HG03575 (cell line): Measurements from ENCODE around the gene USP28.
"Not testable (repeated sequence)": the region's sequence is repeated elsewhere in the genome, so short reads cannot be mapped to it uniquely, and the experiment has no call there.

Experiments
- ATAC-seq: cut with Tn5 transposase; IDR thresholded peaks from one replicate; pipeline ENCODE4 v1.9.1; 2021; ENCODE audit not compliant: unreplicated experiment, insufficient number of reproducible peaks, low FRiP score; ENCODE audit errors: extremely low read depth

Gene USP28

DNA sequence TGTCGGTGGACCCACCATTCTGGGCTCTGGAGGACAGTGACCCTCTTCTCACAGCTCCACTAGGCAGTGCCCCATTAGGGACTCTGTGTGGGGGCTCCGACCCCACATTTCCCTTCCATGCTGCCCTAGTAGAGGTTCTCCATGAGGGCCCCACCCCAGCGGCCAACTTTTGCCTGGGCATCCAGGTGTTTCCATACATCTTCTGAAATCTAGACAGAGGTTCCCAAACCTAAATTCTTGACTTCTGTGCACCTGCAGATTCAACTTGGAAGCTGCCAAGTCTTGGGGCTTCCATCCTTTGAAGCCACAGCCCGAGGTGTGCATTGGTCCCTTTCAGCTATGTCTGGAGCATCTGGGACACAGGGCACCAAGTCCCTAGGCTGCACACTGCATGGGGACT, 4.1 kb upstream of the USP28 start:
- not testable (repeated sequence) for ATAC-seq

DNA sequence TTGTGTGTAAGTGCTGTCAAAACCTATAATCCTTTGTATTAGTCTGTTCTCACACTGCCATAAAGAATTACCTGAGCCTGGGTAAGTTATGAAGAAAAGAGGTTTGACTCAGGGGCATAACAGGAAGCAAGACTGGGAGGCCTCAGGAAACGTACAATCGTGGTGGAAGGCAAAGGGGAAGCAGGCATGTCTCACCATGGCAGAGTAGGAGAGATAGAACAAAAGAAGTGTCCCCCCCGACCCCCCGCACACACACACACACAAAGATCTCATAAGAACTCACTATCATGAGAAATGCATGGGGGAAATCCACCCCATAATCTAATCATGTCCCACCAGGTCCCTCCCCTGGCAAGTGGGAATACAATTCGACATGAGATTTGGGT, 2.3 kb upstream of the USP28 start:
- ATAC-seq = no peak

DNA sequence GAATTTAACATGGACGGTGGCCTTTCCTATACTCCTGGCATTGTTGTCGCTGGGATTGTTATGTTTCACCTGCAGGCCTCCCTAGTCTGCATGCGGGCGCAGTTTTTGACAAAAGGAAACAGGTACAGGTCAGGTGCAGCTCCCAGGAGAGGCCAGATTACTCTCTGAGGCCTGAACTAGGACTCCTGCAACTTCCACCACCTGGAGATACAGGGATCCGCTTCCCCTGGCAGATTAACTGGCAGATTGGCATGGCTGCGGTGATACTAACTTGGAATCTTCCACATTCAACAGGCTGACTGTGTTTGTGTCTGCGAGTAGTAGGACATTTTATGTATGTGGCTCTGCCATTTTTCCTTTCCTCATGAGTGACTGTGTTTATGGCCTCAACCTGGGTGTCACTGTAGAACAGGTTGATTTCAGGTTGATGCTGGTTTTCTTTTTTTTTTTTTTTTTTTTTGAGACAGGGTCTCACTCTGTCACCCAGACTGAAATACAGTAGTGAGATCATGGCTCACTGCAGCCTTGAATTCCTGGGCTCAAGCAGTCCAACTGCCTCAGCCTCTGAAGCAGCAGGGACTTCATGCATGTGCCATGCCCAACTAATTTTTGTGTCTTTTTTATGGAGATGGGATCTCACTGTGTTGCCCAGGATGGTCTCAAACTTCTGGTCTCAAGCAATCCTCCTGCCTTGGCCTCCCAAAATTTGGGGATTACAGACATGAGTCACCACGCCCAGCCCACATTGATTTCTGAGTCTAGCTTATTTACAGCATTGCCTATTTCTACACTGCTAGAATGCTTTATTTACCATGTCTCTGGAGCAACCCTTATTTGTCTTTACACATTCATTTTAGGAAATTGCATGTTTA, 1.7 kb upstream of the USP28 start:
- no peak for ATAC-seq

DNA sequence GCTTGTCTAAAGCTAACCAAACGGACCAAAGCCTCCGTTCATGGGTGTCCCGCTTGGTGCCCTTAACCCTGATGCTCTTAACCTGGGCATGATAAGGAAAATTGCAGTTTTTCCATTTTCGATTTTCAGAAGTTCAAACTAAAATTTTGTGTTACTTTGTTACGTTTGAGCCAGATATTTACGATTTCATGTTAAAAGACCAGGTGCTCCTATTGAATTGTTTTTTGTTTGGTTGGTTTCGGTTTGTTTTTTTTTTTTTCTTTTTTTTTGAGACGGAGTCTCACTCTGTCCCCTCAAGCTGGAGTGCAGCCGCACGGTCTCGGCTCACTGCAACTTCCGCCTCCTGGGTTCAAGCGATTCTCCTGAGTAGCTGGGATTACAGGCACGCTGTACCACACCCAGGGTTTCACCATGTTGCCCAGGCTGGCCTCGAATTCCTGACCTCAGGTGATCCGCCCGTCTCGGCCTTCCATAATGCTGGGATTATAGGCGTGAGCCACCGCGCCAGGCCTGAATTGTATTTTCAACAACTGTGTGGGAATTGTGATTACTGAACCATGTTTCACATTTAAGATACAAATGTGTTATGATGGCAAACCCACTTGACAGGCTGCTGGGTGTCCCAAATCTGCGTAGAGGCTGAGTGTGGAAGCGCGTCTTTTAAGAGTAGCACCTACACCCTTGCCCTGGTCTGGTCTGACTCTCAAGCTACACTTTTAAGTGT, 864 bp upstream of the USP28 start:
- ATAC-seq = no peak

DNA sequence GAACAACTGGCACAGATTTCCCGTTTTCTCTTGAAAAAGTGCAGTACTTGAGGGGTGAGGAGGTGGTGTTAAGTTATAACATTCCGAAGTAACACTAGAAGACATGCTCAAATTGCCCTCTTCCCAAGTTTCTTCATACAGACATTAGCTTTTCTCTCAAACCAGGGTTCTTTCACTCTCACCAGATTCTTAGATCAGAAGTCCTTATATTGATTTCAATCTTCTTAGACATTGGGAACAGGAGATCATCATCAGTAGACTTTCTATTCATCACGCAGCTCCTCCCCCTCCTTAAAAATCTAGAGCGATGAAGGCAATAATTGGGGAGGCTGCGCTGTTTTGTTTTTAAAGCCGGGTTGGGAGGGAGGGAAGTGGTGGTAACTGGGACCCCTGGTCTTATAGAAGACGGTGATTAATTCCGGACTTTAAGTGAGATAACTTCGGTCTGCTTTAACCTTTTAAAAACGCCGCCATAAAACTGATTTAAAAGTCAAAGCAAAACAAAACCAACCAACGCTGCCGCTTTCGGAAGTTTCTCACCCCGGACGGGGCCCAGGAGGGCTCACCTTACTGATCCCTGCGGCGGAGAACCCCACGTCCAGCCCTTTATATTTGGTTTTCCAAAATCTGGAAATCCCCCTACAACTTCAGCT, 665 bp downstream of the USP28 start:
- peak; percentile 31 for ATAC-seq

DNA sequence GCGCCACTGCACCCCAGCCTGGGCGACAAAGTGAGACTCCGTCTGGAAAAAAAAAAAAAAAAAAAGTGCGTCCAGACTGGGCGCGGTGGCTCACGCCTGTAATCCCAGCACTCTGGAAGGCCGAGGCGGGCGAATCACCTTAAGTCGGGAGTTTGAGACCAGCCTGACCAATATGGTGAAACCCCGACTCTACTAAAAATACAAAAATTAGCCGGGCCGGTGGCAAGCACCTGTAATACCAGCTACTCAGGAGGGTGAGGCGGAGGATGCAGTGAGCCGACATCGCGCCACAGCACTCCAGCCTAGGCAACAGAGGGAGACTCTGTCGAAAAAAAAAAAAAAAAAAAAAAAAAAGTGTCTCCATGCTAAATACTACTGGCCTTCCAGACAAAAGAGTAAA, 1.3 kb downstream of the USP28 start:
- ATAC-seq = no peak

DNA sequence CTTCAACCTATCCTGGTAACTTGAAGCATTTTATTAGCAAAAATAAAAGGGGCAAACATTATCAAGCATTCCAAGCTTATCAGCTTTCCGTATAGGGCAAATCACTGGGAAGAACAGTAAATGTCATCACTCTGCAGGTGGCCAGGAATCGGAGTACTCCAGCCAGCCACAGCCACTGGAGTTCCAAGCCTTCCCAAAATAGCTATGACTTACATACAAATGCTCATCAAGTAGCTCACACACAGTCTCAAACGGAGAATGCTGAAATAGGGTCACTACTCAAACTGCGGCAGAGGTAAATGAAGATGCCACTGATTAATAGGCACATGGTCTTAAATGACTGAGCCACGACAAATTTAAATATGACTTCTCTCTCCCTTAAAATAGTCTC, 2.1 kb downstream of the USP28 start:
- ATAC-seq = no peak

DNA sequence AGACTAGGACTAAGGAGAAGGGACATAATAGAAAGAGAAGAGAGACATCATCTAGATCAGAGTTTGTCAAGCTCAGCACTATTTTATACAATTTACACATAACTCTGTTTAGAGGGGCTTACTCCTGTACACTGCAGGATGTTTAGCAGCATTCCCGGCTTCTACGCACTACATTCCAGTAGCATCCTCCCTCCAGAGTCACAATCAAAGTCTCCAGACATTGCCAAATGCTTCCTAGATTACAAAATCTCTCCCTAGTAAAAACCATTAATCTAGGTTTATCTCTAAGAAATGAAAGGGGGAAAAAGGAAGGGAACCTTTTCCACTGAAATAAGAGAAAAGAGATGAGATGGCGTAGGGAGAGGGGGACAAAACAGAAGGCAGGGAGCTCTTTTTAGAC, 4.0 kb downstream of the USP28 start:
- ATAC-seq = no peak

DNA sequence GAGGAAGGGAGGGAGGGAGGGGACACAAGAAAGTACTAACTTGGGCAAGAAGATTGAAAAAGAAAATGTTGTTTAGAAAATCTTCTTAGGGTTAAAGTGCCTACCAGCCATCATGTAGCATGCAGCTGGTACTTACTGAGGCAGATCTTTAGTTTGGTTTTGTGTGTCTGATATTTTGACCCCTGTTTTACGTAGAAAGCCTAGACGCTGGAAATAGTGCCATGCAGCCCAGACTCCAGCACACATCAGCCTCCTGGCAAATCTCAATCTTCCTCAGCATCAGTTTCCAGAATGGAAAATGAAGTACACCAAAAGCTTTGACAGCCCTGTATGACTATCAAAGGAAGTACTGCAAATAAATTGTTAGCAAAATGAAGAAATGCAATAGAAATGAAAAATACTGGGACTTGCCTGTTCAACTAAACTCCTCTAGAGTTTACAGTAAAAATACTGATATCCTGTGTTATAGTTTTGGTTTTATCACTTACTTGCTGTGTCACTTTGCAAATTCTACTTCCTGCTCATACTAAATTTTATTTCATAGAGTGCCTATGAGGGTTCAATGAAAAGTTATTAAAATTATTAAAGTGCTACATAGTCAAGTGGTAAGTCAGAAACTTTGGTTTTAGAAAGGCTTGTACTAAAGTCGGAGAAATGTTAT, 7.4 kb downstream of the USP28 start:
- ATAC-seq = no peak

DNA sequence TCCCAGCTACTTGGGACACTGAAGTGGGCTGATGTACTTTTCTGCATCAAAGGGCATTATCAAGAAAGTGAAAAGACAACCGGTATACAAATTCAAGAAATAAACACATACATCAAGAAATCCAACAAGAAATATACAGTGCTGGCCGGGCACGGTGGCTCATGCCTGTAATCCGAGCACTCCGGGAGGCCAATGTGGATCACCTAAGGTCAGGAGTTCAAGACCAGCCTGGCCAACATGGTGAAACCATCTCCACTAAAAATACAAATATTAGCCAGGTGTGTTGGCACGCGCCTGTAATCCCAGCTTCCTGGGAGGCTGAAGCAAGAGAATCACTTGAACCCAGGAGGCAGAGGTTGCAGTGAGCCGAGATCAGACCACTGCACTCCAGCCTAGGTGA, 9.5 kb downstream of the USP28 start:
- ATAC-seq = no peak

DNA sequence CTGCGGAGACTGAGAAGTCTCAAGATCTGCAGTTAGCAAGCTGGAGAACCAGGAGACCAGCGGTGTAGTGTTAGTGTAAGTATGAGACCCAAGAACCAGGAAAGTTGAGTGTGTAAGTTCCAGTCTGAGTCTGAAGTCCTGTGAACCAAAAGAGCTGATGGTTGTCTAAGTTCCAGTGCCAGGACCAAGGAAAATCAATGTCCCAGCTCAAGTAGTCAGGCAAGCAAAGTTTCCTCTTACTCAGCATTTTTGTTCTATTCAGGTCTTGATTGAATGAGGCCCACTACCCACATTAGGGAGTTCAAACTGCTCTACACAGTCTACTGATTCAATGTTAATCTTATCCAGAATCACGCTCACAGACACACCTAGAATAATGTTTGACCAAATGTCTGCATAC, 11.0 kb downstream of the USP28 start:
- ATAC-seq = no peak

DNA sequence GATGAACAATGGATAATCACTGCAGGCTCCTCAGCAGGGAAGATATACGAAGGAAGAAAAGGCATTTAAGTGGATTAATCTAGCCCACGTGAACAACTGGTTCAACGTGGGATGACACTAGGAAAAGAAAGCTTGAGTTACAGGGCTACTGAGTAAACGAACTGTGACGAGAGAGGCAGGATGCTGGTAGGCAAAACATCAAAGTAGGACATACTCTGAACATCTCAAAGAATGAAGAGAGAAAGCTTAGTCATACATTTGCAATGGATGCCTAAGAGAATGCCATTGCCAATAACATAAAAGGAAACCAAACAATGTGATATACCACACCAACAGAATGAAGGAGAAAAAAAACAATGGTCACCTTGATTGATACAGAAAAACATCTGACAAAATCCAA, 12.9 kb downstream of the USP28 start:
- ATAC-seq = no peak

DNA sequence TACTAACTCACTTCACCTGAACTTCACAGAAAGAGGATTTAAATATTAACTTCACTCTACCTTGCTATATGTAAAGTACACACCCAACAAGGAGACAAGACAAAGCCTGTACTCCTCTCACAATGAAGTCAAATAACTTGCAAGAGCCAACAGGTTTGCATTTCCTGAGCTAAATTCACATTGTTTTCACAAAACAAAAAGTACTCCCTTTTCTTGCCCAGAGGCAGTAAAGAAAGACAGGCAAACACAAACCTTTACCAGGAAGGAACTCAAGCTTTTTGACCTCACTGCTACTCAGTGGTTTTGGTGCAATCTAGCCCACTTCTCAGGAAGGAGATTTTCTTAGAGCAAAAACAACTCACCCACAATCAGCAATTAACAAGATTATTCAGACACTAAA, 15.7 kb downstream of the USP28 start:
- no peak for ATAC-seq

DNA sequence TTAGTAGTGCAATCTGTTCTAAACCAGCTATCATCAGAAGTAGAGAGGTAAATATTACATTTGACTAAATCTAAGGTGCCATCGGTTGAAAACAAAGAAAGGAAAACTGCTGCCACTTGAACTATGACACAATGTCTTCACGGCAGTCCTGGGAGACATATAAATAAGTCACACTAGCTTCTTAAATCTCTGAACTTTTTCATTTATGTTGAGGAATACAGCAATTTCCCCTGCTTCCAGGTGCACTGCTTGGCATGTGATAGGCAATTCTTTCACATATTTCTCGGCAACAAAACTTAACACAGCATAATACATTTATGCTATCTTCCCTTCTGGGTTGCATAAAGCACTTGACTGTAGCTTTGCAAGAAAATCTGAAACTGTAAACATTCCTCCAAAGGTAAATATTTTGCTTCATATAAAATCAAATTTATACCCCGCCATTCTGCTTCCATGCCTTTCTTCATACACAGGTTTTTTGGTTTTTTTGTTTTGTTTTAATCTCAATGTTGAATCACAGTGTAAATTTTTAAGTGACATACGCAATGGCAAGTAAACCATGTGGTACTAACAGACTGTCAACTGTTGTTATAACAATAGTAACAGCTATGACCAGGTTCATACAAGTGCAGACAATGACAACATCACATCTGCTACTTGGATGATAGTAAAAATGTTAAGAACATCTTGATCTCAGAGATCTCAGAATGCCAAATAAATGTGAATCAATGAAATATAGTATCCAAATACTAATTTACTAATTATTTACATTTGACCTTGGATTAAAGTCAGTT, 18.2 kb downstream of the USP28 start:
- no peak for ATAC-seq

DNA sequence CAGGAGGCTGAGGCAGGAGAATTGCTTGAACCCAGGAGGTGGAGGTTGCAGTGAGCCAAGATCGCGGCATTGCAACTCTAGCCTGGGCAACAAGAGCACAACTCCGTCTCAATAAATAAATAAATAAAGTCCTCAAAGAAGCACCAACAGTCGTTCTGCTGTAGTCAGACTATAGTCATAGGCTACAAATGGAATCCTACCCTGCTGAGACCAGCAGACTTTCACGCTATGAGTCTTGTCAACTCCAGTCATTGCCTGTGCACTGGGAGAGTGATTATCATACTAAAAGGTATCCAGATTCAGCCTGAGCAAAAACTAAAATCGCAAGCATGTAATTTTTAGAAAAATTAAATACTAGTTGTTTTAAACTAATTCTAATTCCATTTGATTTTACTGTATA, 19.6 kb downstream of the USP28 start:
- ATAC-seq = no peak

DNA sequence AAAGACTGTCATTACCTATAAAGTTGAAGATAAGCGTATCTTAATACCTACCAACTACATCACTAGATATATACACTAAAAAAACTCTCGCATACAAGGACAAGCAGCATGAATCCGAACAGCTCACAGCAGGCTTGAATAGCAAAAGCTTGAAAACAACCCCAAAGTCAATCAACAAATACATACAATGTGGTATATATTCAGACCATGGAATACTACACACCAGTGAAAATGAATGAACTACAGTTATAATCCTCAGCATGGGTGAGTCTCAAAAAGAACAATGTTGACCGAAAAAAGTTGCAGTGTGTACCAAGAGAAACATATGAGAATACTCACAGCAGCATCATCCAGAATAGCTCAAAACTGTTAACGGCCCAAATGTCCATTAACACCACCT, 25.2 kb downstream of the USP28 start:
- ATAC-seq = no peak

DNA sequence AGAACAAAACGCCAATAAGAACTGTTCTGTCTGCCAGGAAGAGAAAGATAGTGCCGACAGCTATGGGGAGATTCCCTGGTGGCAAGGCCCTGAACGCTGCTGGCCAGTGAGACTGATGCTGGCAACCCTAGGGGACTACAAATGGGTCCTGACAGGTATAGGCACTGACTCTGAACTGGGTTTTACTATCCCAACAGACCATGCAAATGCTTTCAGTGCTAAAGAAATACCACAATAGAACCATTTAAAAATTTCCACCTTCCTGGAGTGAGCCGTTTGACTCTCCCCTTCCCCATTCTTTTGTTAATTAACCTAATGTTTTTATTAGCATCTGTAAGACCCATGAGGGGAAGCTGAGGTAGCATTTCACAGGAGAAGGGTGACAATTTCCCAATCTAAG, 25.7 kb downstream of the USP28 start:
- ATAC-seq = no peak

DNA sequence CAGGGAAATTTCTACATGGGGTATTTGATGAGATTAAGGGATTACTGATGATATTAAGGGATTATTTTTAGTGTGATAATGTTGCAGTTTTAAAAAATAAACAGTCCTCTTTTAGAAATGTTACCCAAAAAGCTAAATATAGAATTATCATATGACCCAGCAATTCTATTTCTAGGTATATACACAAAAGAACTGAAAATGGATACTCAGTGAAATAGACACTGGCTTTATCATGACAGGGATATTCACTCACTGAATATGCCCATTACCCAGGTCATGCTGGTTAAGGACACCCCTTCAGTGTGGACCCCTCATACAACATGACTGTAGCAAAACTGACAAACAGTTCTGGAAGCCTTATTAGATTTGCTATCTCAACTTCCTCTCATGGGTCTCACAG, 27.8 kb downstream of the USP28 start:
- ATAC-seq = no peak

DNA sequence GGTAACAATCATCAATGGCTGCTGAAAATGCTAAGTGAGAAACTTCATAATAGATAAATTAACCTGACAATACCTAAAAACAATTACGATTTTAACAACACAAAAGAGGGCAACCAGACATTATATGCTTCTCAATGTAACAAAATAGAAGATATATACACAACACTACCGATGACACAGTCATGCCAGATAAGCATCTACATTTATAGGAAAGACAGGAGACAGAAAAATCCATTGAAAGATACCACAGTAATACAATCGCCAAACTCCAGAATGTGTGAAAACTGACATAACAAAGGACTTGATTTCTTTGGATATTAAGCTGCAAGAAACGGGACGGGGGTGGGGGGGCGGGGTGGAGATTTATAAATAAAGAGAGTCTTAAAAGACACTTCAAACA, 28.3 kb downstream of the USP28 start:
- ATAC-seq = no peak
